H1 (cell line): ENCODE measurements around the gene FRMD4A. TPM values are rescaled to one million over a fixed set of nuclear protein-coding genes. Genes with fewer than 3 reads are reported as not detected.

Source experiments
- CTCF ChIA-PET: fragments of 300-600 bp; sonication (Branson Sonifier 250); formaldehyde crosslinking; loops from one replicate; lab custom pipeline; 2021; ENCODE audit not compliant: partially characterized antibody; lab: Charles Lee
- POLR2A ChIA-PET: fragments of 300-600 bp; sonication (Branson Sonifier 250); formaldehyde crosslinking; loops from one replicate; lab custom pipeline; 2021; ENCODE audit warnings: inconsistent platforms; ENCODE audit not compliant: partially characterized antibody; lab: Charles Lee
- DNase-seq, 2 experiments: peaks; one replicate each; pipeline versions ENCODE4 v3.0.0 to v3.0.0-alpha.2; 2010 to 2022; ENCODE audit warnings: low spot score in 2 of 2, low read depth in 1 of 2, mixed read lengths in 1 of 2
- FAIRE-seq: peaks from 2 replicates; lab custom pipeline; 2011; peaks lifted over from hg19 to GRCh38; lab: Jason Lieb, UNC
- H2AFZ ChIP-seq: 2 replicates; pipeline ENCODE4 v1.8.1; 2012; ENCODE audit warnings: low read length, inconsistent platforms
- H2AK5ac ChIP-seq: 2 replicates; pipeline ENCODE4 v1.6.1; 2013; ENCODE audit warnings: low read depth, low read length
- H2BK120ac ChIP-seq: replicated peaks from 2 replicates; pipeline ENCODE3; 2013; ENCODE audit warnings: low read depth, low read length, inconsistent platforms
- H2BK12ac ChIP-seq: 2 replicates; pipeline ENCODE4 v1.6.1; 2013; ENCODE audit warnings: low read depth, low read length
- H2BK15ac ChIP-seq: 2 replicates; pipeline ENCODE4 v1.6.1; 2013; ENCODE audit warnings: low read length
- H2BK20ac ChIP-seq: 2 replicates; pipeline ENCODE4 v1.6.1; 2013; ENCODE audit warnings: low read length
- H2BK5ac ChIP-seq: 2 replicates; pipeline ENCODE4 v1.6.1; 2013; ENCODE audit warnings: low read depth, low read length
- H3K14ac ChIP-seq: 2 replicates; pipeline ENCODE4 v1.6.1; 2013; ENCODE audit warnings: inconsistent platforms; ENCODE audit not compliant: insufficient read length
- H3K18ac ChIP-seq: 2 replicates; pipeline ENCODE4 v1.6.1; 2013; ENCODE audit warnings: low read length; ENCODE audit errors: extremely low read depth
- H3K23ac ChIP-seq: 2 replicates; pipeline ENCODE4 v1.6.1; 2013; ENCODE audit warnings: inconsistent platforms; ENCODE audit not compliant: insufficient read length
- H3K23me2 ChIP-seq: 2 replicates; pipeline ENCODE4 v1.6.1; 2013; ENCODE audit warnings: low read depth, low read length
- H3K27ac ChIP-seq: 2 replicates; pipeline ENCODE4 v1.6.1; 2011; ENCODE audit warnings: low read depth, low read length, inconsistent platforms
- H3K27me3 ChIP-seq, 4 experiments: replicated peaks in 1 of 4; 1 replicate in 1 of 4; 2 replicates in 3 of 4; pipeline versions ENCODE4 v1.6.1 to v1.8.1; 2011 to 2013; ENCODE audit warnings: low read length in 3 of 4, mild to moderate bottlenecking in 3 of 4, inconsistent platforms in 2 of 4, mixed read lengths in 2 of 4, moderate library complexity in 1 of 4; ENCODE audit not compliant: control insufficient read depth in 3 of 4, insufficient read depth in 3 of 4; ENCODE audit errors: extremely low read depth in 1 of 4
- H3K36me3 ChIP-seq, 4 experiments: 2 replicates each; pipeline versions ENCODE4 v1.6.1 to v1.8.1; 2011 to 2013; ENCODE audit warnings: mild to moderate bottlenecking in 4 of 4, low read length in 3 of 4, moderate library complexity in 2 of 4, control low read depth in 1 of 4, inconsistent platforms in 1 of 4; ENCODE audit not compliant: insufficient read depth in 4 of 4, control insufficient read depth in 2 of 4
- H3K4ac ChIP-seq: replicated peaks from 2 replicates; pipeline ENCODE3; 2013; ENCODE audit warnings: low read length, low read depth, mixed read lengths, inconsistent platforms; ENCODE audit not compliant: insufficient read length
- H3K4me1 ChIP-seq, 4 experiments: replicated peaks in 1 of 4; 1 replicate in 1 of 4; 2 replicates in 3 of 4; pipeline versions ENCODE4 v1.6.1 to v1.8.1; 2011 to 2013; ENCODE audit warnings: low read length in 3 of 4, inconsistent platforms in 2 of 4, mixed read lengths in 1 of 4; ENCODE audit not compliant: insufficient read depth in 4 of 4, control insufficient read depth in 3 of 4
- H3K4me2 ChIP-seq, 2 experiments: 2 replicates each; pipeline versions ENCODE4 v1.6.1 to v1.8.1; 2011 to 2013; ENCODE audit warnings: low read depth in 2 of 2, low read length in 2 of 2, control low read depth in 1 of 2, inconsistent platforms in 1 of 2, mild to moderate bottlenecking in 1 of 2; ENCODE audit not compliant: insufficient read depth in 1 of 2
- H3K4me3 ChIP-seq, 4 experiments: fragments of 200-600, 300-600 bp in 1 of 4; sonication (generic), shearing (Covaris generic), sonication (Bioruptor Twin) in 1 of 4; 2 replicates each; pipeline versions ENCODE4 v1.5.1 to v1.8.1; 2011 to 2016; ENCODE audit warnings: low read length in 4 of 4, low read depth in 3 of 4, control low read depth in 2 of 4, inconsistent platforms in 2 of 4, mild to moderate bottlenecking in 2 of 4, mixed read lengths in 1 of 4, moderate library complexity in 1 of 4; ENCODE audit not compliant: insufficient read depth in 2 of 4; ENCODE audit errors: extremely low read depth in 1 of 4
- H3K56ac ChIP-seq: replicated peaks from 2 replicates; pipeline ENCODE3; 2013; ENCODE audit warnings: low read depth, mild to moderate bottlenecking, mixed read lengths, low read length, inconsistent platforms; ENCODE audit not compliant: insufficient read length
- H3K79me1 ChIP-seq: 2 replicates; pipeline ENCODE4 v1.6.1; 2013; ENCODE audit warnings: low read depth, low read length, control low read depth
- H3K79me2 ChIP-seq, 2 experiments: 2 replicates each; pipeline versions ENCODE4 v1.6.1 to v1.8.1; 2012 to 2013; ENCODE audit warnings: low read length in 2 of 2, mild to moderate bottlenecking in 2 of 2, inconsistent platforms in 1 of 2; ENCODE audit not compliant: insufficient read depth in 2 of 2, control insufficient read depth in 1 of 2
- H3K9ac ChIP-seq, 4 experiments: replicated peaks in 1 of 4; 1 replicate in 1 of 4; 2 replicates in 3 of 4; pipeline versions ENCODE4 v1.6.1 to v1.8.1; 2011 to 2013; ENCODE audit warnings: low read depth in 3 of 4, low read length in 3 of 4, control low read depth in 2 of 4, mild to moderate bottlenecking in 2 of 4, moderate library complexity in 2 of 4, inconsistent platforms in 1 of 4; ENCODE audit errors: extremely low read depth in 1 of 4
- H3K9me3 ChIP-seq, 2 experiments: 2 replicates each; pipeline versions ENCODE4 v1.6.1 to v1.8.1; 2012 to 2013; ENCODE audit warnings: mild to moderate bottlenecking in 2 of 2, moderate library complexity in 2 of 2, control low read depth in 1 of 2, inconsistent platforms in 1 of 2, low read depth in 1 of 2, low read length in 1 of 2, mixed read lengths in 1 of 2; ENCODE audit not compliant: insufficient read depth in 2 of 2
- H4K20me1 ChIP-seq, 2 experiments: replicated peaks in 1 of 2; 2 replicates each; pipeline versions ENCODE3 to v1.8.1; 2011 to 2013; ENCODE audit warnings: inconsistent platforms in 2 of 2, low read length in 2 of 2, mild to moderate bottlenecking in 1 of 2; ENCODE audit not compliant: insufficient read depth in 2 of 2, control insufficient read depth in 1 of 2
- H4K5ac ChIP-seq: 2 replicates; pipeline ENCODE4 v1.6.1; 2013; ENCODE audit warnings: low read length, low read depth, mixed read lengths, inconsistent platforms; ENCODE audit not compliant: insufficient read length
- H4K8ac ChIP-seq: 2 replicates; pipeline ENCODE4 v1.8.0; 2013; ENCODE audit warnings: mild to moderate bottlenecking, moderate library complexity, low read length, inconsistent platforms; ENCODE audit not compliant: insufficient read depth; ENCODE audit errors: extremely low read depth
- H4K91ac ChIP-seq: replicated peaks from 2 replicates; pipeline ENCODE3; 2013; ENCODE audit warnings: low read length, mixed read lengths, inconsistent platforms; ENCODE audit not compliant: insufficient read length
- ATF3 ChIP-seq: IDR thresholded peaks from 2 replicates; pipeline ENCODE4 v1.6.1; 2011; ENCODE audit warnings: low read depth, mild to moderate bottlenecking, low read length; ENCODE audit not compliant: insufficient read depth
- BRCA1 ChIP-seq: IDR thresholded peaks from 2 replicates; pipeline ENCODE4 v1.6.1; 2012; ENCODE audit warnings: low read depth, low read length, improper control_type of control experiment
- CBX8 ChIP-seq: fragments of 300-800, 300-1000 bp; sonication (generic); IDR thresholded peaks from 2 replicates; pipeline ENCODE4 v1.7.1; 2016; ENCODE audit warnings: low read depth, low read length, borderline replicate concordance
- CEBPB ChIP-seq: IDR thresholded peaks from 2 replicates; pipeline ENCODE4 v1.6.1; 2012; ENCODE audit warnings: low read depth, low read length
- CHD2 ChIP-seq: IDR thresholded peaks from 2 replicates; pipeline ENCODE4 v1.6.1; 2012; ENCODE audit warnings: low read length, improper control_type of control experiment
- CREB1 ChIP-seq: IDR thresholded peaks from 2 replicates; pipeline ENCODE4 v1.6.1; 2012; ENCODE audit warnings: inconsistent platforms
- FOSL1 ChIP-seq: IDR thresholded peaks from 2 replicates; pipeline ENCODE4 v1.6.1; 2011; ENCODE audit warnings: mild to moderate bottlenecking, low read depth, low read length, moderate library complexity; ENCODE audit not compliant: insufficient read depth
- HDAC6 ChIP-seq: IDR thresholded peaks from one replicate; pipeline ENCODE4 v1.7.1; 2012; ENCODE audit warnings: low read depth, mild to moderate bottlenecking, inconsistent platforms, low read length, moderate library complexity
- SP2 ChIP-seq: IDR thresholded peaks from 2 replicates; pipeline ENCODE4 v1.6.1; 2012; ENCODE audit warnings: mild to moderate bottlenecking, low read length, inconsistent platforms
- TAF7 ChIP-seq: optimal IDR thresholded peaks from 2 replicates; pipeline ENCODE3; 2011; ENCODE audit warnings: low read depth, mild to moderate bottlenecking, inconsistent platforms, low read length, moderate library complexity, borderline replicate concordance
- TBP ChIP-seq: IDR thresholded peaks from 2 replicates; pipeline ENCODE4 v1.6.1; 2011; ENCODE audit warnings: low read depth, low read length, improper control_type of control experiment
- TEAD4 ChIP-seq: IDR thresholded peaks from 2 replicates; pipeline ENCODE4 v1.6.1; 2012; ENCODE audit warnings: low read depth, low read length, inconsistent platforms, mixed read lengths
- YY1 ChIP-seq: IDR thresholded peaks from 2 replicates; pipeline ENCODE4 v1.6.1; 2011; ENCODE audit warnings: low read depth, mild to moderate bottlenecking, low read length
- WGBS, 2 experiments: shearing (Covaris generic) in 1 of 2; methylation state at CpG; one replicate each; pipeline versions ENCODE4 v1.1.6 to v1.1.7; 2013 to 2015; ENCODE audit warnings: low lambda C conversion rate in 2 of 2, mixed read lengths in 2 of 2, inconsistent platforms in 1 of 2, low coverage in 1 of 2, missing lambda C conversion rate in 1 of 2; ENCODE audit not compliant: insufficient replicate concordance in 2 of 2, insufficient coverage in 1 of 2, insufficient read length in 1 of 2; ENCODE audit errors: extremely low coverage in 1 of 2, missing lambda C conversion rate in 1 of 2; 5-methylcytosine and 5-hydroxymethylcytosine counted together
- polyA plus RNA-seq, 7 experiments: library from polyadenylated mRNA; depleted of rRNA in 3 of 7; stranded (reverse) in 5 of 7; unstranded in 2 of 7; fragments of >200 nt in 5 of 7; fragments of 200-250 nt in 2 of 7; gene quantifications; 1 replicate in 5 of 7; 2 replicates in 1 of 7; 4 replicates in 1 of 7; pipeline versions ENCODE4 v1.2.1 to v1.2.3, GENCODE V29; 2011 to 2013; ENCODE audit warnings: missing spikeins in 2 of 7, mixed read lengths in 2 of 7
- total RNA-seq: library from RNA; stranded (reverse); fragmentation: NEBNext Ultra II Directional; extraction: Animal tissue kit (Norgen Biotek cat#: 25700); gene quantifications from 2 replicates; pipeline ENCODE4 v1.2.1, GENCODE V29; 2021

Gene FRMD4A
- total and polyA plus RNA-seq, 2 of the 8 experiments (the other 6 are each of a cell fraction or from before 2014, with no cell fraction given): 38.6 to 39.6 TPM

- Histone ChIP-seq H4K20me1 (no peaks in the 10 kb centered on the region), H3K79me2 (no peaks in the 10 kb centered on the region), H3K4me1 (0 out of 7 replicates have a peak, but pooled peaks cover 0 to 1% (median 0%) of the 10 kb centered on the region in 4 experiments), H3K4me2 (no peak overlapping the region), H2BK15ac (no peak overlapping the region), H3K23ac (no peak overlapping the region), H2BK5ac (no peak overlapping the region), H3K18ac (no peak overlapping the region), H4K5ac (no peak overlapping the region), H2BK12ac (no peak overlapping the region), H3K23me2 (no peaks in the 10 kb centered on the region; the same call in 1 of the 2 replicates), H3K4ac (no peak overlapping the region), H2BK20ac (no peak overlapping the region), H3K4me3 (no peak overlapping the region), H3K9ac (no peak overlapping the region), H2AK5ac (no peak overlapping the region), H4K91ac (no peak overlapping the region), H3K36me3 (no peaks in the 10 kb centered on the region), H3K9me3 (no peaks in the 10 kb centered on the region), H3K27ac (no peak overlapping the region), H4K8ac (no peak overlapping the region), H3K56ac (no peak overlapping the region), H3K14ac (no peak overlapping the region), H2BK120ac (no peak overlapping the region), H3K79me1 (no peaks in the 10 kb centered on the region), H3K27me3 (no peaks in the 10 kb centered on the region), H2AFZ (no peak overlapping the region)
- FAIRE-seq: no peak
- DNase-seq: no peak
- WGBS, 2 experiments: 75% methylated on average over 4 of the region's 4 CpGs; no CpG with 5 or more reads in 1 of the 2 experiments
- ChIA-PET CTCF (interaction anchor here (0.5 to 5.4 kb wide), 13 partner anchors 10 to 808 kb away, joined by 3 to 37 read pairs (median 5); no protein-coding TSS in a partner anchor), POLR2A (interaction anchor here (1.7 kb wide), 1 partner anchor 26 kb away, joined by 6 read pairs; no protein-coding TSS in a partner anchor)
- no peak for TF ChIP-seq HDAC6
- no peak for TF ChIP-seq TAF7
- no peak for TF ChIP-seq CBX8
- no peak for TF ChIP-seq SP2
- no peak for TF ChIP-seq YY1
- TF ChIP-seq ATF3: no peak
- TF ChIP-seq CHD2: no peak
- TF ChIP-seq BRCA1: no peak
- TF ChIP-seq TBP: no peak
- TF ChIP-seq FOSL1: no peak
- no peak for TF ChIP-seq CREB1
- no peak for TF ChIP-seq TEAD4
- no peak for TF ChIP-seq CEBPB
These were observed 119.1 kb downstream of the FRMD4A start for GRCh38 chr10:14211610-14212009.
